Activated T-helper 2 cell treated with anti-CD3 and anti-CD28 coated beads, Interferon-gamma antibody, Interleukin-2, Interleukin-4, amounts not matched to agents 10 μg/mL and 5 μg/mL and 100 μg/mL, durations not matched to agents 14 hours and 24 hours and 36 hours (primary cell): Measurements from ENCODE around the gene ANKRD2. TPM values are rescaled to one million over a fixed set of nuclear protein-coding genes. Genes with fewer than 3 reads are reported as not detected.

Experiments used
- DNase-seq: peaks from one replicate; pipeline ENCODE4 v3.0.0; 2021; ENCODE audit warnings: low spot score
- H3K27ac Mint-ChIP-seq: one replicate; pipeline ENCODE4 v1.8.0; 2021; ENCODE audit warnings: mixed read lengths
- H3K27me3 Mint-ChIP-seq: one replicate; pipeline ENCODE4 v1.8.0; 2021; ENCODE audit warnings: low read depth, mixed read lengths
- H3K36me3 Mint-ChIP-seq: one replicate; pipeline ENCODE4 v1.8.0; 2021; ENCODE audit warnings: low read depth, mixed read lengths
- H3K4me1 Mint-ChIP-seq: one replicate; pipeline ENCODE4 v1.8.0; 2021; ENCODE audit warnings: low read depth, mixed read lengths
- H3K4me3 Mint-ChIP-seq: one replicate; pipeline ENCODE4 v1.8.0; 2021; ENCODE audit warnings: low read depth, mild to moderate bottlenecking, moderate library complexity, mixed read lengths
- H3K9me3 Mint-ChIP-seq: one replicate; pipeline ENCODE4 v1.8.0; 2021; ENCODE audit warnings: mixed read lengths
- intact Hi-C: fragments of 100-400 bp; cut with micrococcal nuclease; formaldehyde crosslinking; loops from one replicate; pipeline ENCODE4 v1.15.1; 2023
- total RNA-seq: library from RNA; stranded (reverse); gene quantifications from 2 replicates; pipeline ENCODE4 v1.2.3, GENCODE V29; 2022

The ANKRD2 gene
- total RNA-seq, 1 donor from 2014 or later: 0.57 TPM

GRCh38 chr10:97583476-97583875, 10.9 kb downstream of the ANKRD2 start:
- no peaks in the 10 kb centered on the region for H3K36me3 Mint-ChIP-seq
- intact Hi-C loops: no loop called here
- no peaks in the 10 kb centered on the region for H3K4me1 Mint-ChIP-seq
- no peaks in the 10 kb centered on the region for H3K9me3 Mint-ChIP-seq
- H3K27ac Mint-ChIP-seq: no peak overlapping the region
- H3K27me3 Mint-ChIP-seq: peaks cover 2% of the 10 kb centered on the region
- DNase-seq: no peak
- H3K4me3 Mint-ChIP-seq: no peak overlapping the region

- Mint-ChIP-seq H3K36me3 (no peaks in the 10 kb centered on the region), H3K4me1 (no peaks in the 10 kb centered on the region), H3K9me3 (no peaks in the 10 kb centered on the region), H3K27ac (no peak within 1 kb of the TSS), H3K27me3 (peaks cover 2% of the 10 kb centered on the region), H3K4me3 (no peak within 1 kb of the TSS)
- no peak for DNase-seq
- intact Hi-C loops: no loop called here
Observed at GRCh38 chr10:97584060-97584797, 11.7 kb downstream of the ANKRD2 start, which contains the start of gene HOGA1. HOGA1 (plus strand) TSS chr10:97584389; CDS start chr10:97584704, 315 bp downstream.

- intact Hi-C loops: no loop called here
- DNase-seq: no peak
- Mint-ChIP-seq H3K27me3 (peaks cover 1% of the 10 kb centered on the region), H3K36me3 (no peaks in the 10 kb centered on the region), H3K27ac (no peak overlapping the region), H3K9me3 (no peaks in the 10 kb centered on the region), H3K4me1 (no peaks in the 10 kb centered on the region), H3K4me3 (no peak overlapping the region)
Observed at GRCh38 chr10:97584798-97585438, 12.3 kb downstream of the ANKRD2 start.

GRCh38 chr10:97585439-97585811, 12.8 kb downstream of the ANKRD2 start:
- Mint-ChIP-seq H3K27me3 (no peaks in the 10 kb centered on the region), H3K36me3 (no peaks in the 10 kb centered on the region), H3K4me3 (no peak overlapping the region), H3K27ac (no peak overlapping the region), H3K9me3 (no peaks in the 10 kb centered on the region), H3K4me1 (no peaks in the 10 kb centered on the region)
- intact Hi-C loops: no loop called here
- no peak for DNase-seq

DNA sequence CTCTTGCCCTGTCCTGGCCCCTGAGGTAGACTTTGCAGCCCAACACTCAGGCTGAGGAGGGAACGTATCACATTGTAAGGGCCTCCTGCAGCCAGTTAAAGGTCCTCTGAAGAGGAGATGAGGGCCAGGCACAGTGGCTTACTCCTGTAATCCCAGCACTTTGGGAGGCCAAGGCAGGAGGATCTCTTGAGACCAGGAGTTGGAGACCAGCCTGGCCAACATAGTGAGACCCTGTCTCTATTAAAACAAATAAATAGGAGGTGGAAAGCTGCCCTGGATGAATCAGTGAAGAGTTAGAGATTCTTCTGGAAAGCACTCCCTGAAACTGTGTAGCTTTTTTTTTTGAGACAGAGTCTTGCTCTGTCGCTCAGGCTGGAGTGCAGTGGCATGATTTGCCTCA, 14.6 kb downstream of the ANKRD2 start:
- DNase-seq: no peak
- Mint-ChIP-seq H3K4me1 (no peaks in the 10 kb centered on the region), H3K27ac (no peak overlapping the region), H3K4me3 (no peak overlapping the region), H3K9me3 (no peaks in the 10 kb centered on the region), H3K27me3 (no peaks in the 10 kb centered on the region), H3K36me3 (no peaks in the 10 kb centered on the region)
- intact Hi-C loops: no loop called here

DNA sequence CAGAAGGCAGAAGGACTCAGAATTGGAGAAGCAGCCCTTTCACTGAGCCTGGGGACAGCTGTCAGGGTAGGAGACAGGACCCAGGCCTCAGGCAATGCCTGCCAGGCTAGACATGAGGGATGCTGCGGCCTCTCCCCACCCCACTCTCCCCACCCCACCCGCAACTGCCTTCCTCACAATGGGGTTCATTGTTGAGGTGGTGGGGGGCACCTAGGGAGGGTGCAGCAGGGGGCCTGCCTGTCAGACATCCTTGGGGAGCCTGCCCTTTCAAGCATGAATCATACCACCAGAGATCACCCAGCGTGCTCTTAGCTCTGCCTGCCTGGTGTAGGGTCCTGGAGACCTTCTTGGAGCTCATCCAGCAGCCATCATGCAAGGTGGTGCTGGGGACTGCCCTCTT, 16.9 kb downstream of the ANKRD2 start, which contains the start of gene C10orf62:
TSS of gene C10orf62 (plus strand) at position 243 of the 400 bp plus-strand sequence. CDS start 177 bp downstream, outside the sequence.
- intact Hi-C loops: no loop called here
- H3K9me3 Mint-ChIP-seq: no peaks in the 10 kb centered on the region
- H3K27me3 Mint-ChIP-seq: no peaks in the 10 kb centered on the region
- no peak within 1 kb of the TSS for H3K27ac Mint-ChIP-seq
- no peaks in the 10 kb centered on the region for H3K36me3 Mint-ChIP-seq
- H3K4me1 Mint-ChIP-seq: no peaks in the 10 kb centered on the region
- DNase-seq: no peak
- H3K4me3 Mint-ChIP-seq: no peak within 1 kb of the TSS

GRCh38 chr10:97590082-97590747, 17.6 kb downstream of the ANKRD2 start:
- intact Hi-C loops: no loop called here
- DNase-seq: no peak
- Mint-ChIP-seq H3K27me3 (no peaks in the 10 kb centered on the region), H3K4me3 (no peak overlapping the region), H3K27ac (no peak overlapping the region), H3K9me3 (no peaks in the 10 kb centered on the region), H3K4me1 (no peaks in the 10 kb centered on the region), H3K36me3 (no peaks in the 10 kb centered on the region)

GRCh38 chr10:97590748-97591495, 18.3 kb downstream of the ANKRD2 start:
- H3K27me3 Mint-ChIP-seq: no peaks in the 10 kb centered on the region
- no peak overlapping the region for H3K4me3 Mint-ChIP-seq
- no peak overlapping the region for H3K27ac Mint-ChIP-seq
- no peaks in the 10 kb centered on the region for H3K4me1 Mint-ChIP-seq
- intact Hi-C loops: no loop called here
- no peaks in the 10 kb centered on the region for H3K36me3 Mint-ChIP-seq
- no peaks in the 10 kb centered on the region for H3K9me3 Mint-ChIP-seq
- no peak for DNase-seq

DNA sequence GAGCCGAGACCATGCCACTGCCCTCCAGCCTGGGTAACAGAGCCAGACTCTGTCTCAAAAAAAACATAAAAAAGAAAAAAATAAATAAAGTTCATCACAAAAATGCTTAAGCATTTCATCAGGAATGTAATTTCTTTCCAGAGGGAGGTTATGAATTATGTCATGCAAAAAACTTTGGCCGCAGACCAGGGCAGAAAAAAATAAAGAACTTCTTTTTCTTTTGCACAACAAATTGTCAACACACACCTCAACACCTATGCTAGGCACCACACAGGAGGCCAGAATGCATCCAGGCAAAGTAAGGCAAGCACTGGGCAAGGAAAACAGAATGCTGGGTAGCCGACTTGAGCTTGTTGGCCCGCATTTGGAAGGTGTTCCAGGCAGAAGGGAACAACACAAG, 20.8 kb downstream of the ANKRD2 start:
- Mint-ChIP-seq H3K4me3 (no peak overlapping the region), H3K36me3 (no peaks in the 10 kb centered on the region), H3K27ac (no peak overlapping the region), H3K27me3 (no peaks in the 10 kb centered on the region), H3K9me3 (no peaks in the 10 kb centered on the region), H3K4me1 (no peaks in the 10 kb centered on the region)
- DNase-seq: no peak
- intact Hi-C loops: no loop called here

GRCh38 chr10:97596101-97597082, 23.8 kb downstream of the ANKRD2 start:
- Mint-ChIP-seq H3K4me1 (no peaks in the 10 kb centered on the region), H3K27me3 (no peaks in the 10 kb centered on the region), H3K4me3 (no peak overlapping the region), H3K9me3 (no peaks in the 10 kb centered on the region), H3K27ac (no peak overlapping the region), H3K36me3 (no peaks in the 10 kb centered on the region)
- intact Hi-C loops: no loop called here
- DNase-seq: no peak

GRCh38 chr10:97597778-97598177, 25.2 kb downstream of the ANKRD2 start:
- DNase-seq: no peak
- Mint-ChIP-seq H3K4me3 (no peak overlapping the region), H3K9me3 (no peaks in the 10 kb centered on the region), H3K27me3 (no peaks in the 10 kb centered on the region), H3K27ac (no peak overlapping the region), H3K36me3 (no peaks in the 10 kb centered on the region), H3K4me1 (no peaks in the 10 kb centered on the region)
- intact Hi-C loops: no loop called here
